HG03571 (cell line): ENCODE measurements around the gene MBD3L5.
"Not testable (repeated sequence)": the region's sequence is repeated elsewhere in the genome, so short reads cannot be mapped to it uniquely, and the experiment has no call there.

ENCODE experiments used
- ATAC-seq: cut with Tn5 transposase; IDR thresholded peaks from one replicate; pipeline ENCODE4 v1.9.1; 2021; ENCODE audit not compliant: unreplicated experiment

Gene MBD3L5

DNA sequence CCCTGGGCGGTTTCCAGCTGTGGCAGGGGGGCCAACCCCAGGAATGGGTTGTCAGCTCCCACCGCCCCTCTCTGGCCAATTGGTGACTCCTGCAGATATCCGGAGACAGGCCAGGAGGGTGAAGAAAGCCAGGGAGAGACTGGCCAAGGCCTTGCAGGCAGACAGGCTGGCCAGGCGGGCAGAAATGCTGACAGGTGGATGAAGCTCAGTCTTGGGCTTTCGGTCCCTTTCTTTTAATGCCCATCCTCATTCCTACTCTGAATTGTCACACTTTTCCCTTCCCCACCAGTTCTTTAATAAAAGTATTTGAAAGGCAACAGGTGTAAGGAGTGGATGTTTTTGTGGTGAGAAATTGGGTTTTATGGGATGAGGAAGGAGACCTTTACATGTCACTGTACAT is 21.0 kb downstream of the MBD3L5 start:
- ATAC-seq: not testable (repeated sequence)

GRCh38 chr19:7052896-7053295 is 22.5 kb downstream of the MBD3L5 start:
- ATAC-seq: not testable (repeated sequence)

- ATAC-seq: not testable (repeated sequence)
These were observed 24.4 kb downstream of the MBD3L5 start for GRCh38 chr19:7054635-7055368.

GRCh38 chr19:7055679-7056078 is 25.3 kb downstream of the MBD3L5 start:
- ATAC-seq: not testable (repeated sequence)

DNA sequence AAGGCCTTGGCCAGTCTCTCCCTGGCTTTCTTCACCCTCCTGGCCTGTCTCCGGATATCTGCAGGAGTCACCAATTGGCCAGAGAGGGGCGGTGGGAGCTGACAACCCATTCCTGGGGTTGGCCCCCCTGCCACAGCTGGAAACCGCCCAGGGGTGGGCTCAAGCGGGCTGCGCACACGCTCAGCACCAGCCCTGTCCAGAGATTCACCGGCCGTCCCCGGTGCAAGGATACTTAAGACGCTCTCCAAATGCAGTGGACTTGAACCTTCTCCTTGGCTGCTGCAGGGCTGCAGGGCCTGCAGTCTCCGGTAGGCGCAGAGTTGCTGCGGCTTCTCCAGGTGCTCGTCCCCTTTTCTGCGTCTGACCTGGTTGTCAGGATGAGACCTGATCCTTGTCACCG is 26.0 kb downstream of the MBD3L5 start:
- not testable (repeated sequence) for ATAC-seq

- ATAC-seq: not testable (repeated sequence)
These were observed 28.2 kb downstream of the MBD3L5 start, which contains the start of gene MBD3L3 for GRCh38 chr19:7058576-7058975. Gene MBD3L3, minus strand, starts transcription at chr19:7058676. Its CDS starts 71 bp downstream, at chr19:7058605.

- ATAC-seq: not testable (repeated sequence)
These were observed 29.6 kb downstream of the MBD3L5 start for GRCh38 chr19:7059977-7060376.

DNA sequence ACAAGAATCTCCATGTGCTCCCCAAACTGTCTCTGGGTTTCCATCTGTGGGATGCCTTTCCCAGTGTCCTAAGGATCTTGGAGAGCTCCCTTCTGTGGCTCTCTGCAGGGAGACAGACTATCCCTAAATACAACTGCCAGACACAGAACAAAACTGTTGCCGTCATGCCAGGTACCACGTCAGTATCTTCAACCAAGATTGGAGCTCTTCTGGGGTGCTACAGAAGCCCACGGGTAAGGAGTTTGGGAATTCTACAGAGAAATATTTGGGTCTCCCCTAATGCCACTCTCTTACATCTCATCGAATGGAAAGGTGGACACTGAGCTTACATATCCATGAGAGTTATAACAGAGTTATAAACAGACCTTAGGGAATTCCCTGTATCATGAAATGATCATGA is 33.0 kb downstream of the MBD3L5 start:
- no peak for ATAC-seq

- ATAC-seq: no peak
These were observed 33.5 kb downstream of the MBD3L5 start for GRCh38 chr19:7063764-7064418.

GRCh38 chr19:7067122-7067521 is 36.7 kb downstream of the MBD3L5 start:
- ATAC-seq: not testable (repeated sequence)

DNA sequence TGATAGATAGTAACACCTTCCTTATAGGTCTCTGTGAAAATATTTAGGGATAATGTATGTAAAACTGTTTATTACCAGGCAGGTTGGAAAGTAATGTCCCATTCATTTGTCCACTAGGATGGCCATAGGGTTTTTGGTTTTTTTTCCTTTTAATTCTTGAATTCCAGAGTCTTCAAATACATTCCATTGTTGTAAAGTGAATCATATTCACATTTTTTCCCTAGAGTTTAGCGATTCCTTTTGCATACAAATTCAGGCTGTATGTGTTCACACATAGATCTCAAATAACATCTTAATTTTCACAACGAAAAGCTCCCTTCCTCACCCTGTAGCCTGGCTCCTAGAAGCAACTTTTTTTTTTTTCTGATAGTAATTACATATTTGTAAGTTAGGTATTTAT is 37.3 kb downstream of the MBD3L5 start:
- no peak for ATAC-seq

DNA sequence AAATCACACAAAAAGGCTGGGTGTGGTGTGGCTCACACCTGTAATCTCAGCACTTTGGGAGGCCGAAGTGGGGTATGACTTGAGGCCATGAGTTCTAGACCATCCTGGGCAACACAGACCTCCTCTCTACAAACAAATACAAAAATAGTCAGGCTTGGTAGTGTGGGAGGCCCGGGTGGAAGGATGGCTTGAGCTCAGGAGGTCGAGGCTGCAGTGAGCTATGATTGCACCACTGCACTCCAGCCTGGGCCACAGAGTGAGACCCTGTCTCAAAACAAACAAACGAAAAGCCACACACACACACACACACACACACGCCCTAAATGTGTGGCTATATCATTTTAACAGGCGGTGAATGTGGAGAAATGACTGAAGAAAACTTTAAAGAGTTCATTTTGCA is 38.2 kb downstream of the MBD3L5 start:
- no peak for ATAC-seq

DNA sequence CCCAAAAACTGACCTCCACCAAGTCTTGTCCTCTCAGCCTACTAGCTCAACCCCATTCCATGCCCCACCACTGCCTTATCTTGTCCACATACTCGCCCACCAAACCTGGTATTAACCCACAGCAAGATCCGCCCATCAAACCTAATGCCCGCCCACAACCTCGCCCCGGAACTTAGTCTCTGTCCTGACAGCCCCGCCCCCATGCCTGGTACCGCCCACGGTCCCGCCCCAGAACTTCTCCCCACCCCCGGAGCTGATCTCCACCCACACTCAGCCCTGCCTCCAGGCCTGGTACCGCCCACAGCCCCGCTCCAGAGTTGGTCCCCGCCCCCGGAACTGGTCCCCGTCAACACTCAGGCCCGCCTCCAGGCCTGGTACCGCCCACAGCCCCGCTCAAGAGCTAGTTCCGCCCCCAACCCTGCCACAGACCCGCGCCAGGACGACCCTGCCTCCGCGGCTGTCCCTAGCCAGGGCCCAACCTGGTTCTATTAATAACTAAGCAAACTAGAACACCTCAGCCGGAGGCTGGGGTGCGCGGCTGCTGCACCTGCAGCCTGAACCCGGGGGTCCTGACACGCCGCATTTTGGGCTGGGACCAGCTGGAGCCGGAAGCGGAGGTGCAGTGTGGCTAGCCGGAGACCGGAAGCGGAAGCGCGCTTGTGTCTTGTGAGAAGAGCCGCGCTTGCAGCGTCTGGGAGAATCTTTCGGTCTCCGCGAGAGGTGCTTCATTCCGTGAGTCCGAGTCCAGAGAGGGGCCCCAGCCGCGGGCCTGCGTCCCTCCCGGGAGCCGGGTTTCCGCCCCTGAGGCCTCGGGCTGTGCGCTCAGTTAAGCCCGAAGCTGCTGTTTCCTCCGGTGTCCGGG is 38.9 kb downstream of the MBD3L5 start, which contains the start of gene ZNF557:
TSS of gene ZNF557 (plus strand) at position 662 of the 862 bp plus-strand sequence. CDS start 5,372 bp downstream, outside the sequence.
- ATAC-seq: peak; percentile 86

- no peak for ATAC-seq
These were observed 39.5 kb downstream of the MBD3L5 start for GRCh38 chr19:7069904-7070226.

DNA sequence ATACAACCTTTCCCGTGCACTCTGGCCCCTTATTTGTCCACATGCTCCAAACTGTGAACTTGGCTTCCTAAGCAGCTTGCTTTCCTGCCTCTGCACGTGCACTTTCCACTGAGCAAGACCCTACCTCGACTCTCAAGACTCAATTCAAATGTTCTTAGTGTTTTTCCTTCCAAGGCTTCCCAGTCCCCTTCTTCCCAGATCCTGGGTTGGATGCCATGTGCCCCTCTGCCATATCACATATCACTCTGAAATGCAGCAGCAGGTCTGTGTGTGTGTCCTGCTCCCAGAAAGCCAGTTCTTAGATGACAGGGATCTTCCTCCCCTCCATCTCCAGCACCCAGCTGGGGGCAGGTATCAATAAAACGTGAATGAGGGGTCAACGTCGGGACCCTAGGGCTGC is 42.2 kb downstream of the MBD3L5 start:
- no peak for ATAC-seq

DNA sequence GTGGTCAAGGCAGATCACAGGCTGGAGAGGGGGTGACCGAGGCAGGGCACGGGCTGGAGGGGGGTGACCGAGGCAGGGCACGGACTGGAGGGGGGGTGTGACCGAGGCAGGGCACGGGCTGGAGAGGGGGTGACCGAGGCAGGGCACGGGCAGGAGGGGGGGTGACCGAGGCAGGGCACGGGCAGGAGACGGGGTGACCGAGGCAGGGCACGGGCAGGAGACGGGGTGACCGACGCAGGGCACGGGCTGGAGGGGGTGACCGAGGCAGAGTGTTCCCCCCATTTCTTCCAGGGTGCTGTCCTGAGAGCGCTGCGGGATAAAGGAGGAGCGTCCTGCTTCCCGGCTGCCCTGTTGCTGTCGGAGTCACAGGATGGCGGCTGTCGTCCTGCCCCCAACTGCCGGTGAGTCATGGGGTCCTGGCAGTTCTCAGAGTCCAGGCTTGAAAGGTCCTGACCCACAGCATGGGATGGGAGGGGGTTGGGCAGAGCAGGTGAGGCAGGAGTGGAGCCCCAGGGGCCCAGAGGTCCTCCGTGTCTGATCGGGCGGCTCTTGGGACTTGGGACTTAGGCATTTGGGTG is 44.4 kb downstream of the MBD3L5 start:
- ATAC-seq: no peak

DNA sequence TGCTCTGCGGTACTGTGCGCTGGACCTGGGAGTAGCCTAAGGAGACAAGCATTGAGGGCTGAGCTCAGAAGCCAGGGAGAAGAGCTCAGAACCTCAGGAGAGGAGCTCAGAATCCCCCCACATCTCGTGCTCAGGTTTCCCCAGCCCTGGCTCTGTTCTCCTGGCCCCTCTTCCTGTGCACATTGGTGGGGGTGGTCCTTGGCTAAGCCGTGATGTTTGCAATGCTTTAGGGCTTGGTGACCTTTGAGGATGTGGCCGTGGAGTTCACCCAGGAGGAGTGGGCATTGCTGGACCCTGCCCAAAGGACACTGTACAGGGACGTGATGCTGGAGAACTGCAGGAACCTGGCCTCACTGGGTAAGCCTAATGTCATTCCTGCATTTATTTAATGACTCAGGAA is 45.8 kb downstream of the MBD3L5 start:
- ATAC-seq: no peak

DNA sequence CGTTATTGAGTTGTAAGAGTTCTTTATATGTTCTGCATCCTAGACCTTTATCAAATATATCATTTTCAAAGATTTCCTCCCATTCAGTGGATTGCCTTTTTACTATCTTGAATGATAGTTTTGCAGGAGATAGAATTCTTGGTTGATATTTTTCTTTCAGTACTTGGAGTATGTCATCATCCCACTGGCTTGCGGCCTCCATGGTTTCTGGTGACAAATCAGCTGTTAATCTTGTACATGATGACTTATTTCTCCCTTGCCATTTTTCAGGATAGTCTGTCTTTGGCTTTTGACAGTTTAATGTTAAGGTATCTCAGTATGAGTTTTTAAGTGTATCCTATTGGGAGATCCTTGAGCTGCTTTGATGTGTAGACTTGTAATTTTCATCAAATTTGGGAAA is 47.6 kb downstream of the MBD3L5 start:
- ATAC-seq: no peak
